Measurements from ENCODE around the gene CPNE4.

The CPNE4 gene

DNA sequence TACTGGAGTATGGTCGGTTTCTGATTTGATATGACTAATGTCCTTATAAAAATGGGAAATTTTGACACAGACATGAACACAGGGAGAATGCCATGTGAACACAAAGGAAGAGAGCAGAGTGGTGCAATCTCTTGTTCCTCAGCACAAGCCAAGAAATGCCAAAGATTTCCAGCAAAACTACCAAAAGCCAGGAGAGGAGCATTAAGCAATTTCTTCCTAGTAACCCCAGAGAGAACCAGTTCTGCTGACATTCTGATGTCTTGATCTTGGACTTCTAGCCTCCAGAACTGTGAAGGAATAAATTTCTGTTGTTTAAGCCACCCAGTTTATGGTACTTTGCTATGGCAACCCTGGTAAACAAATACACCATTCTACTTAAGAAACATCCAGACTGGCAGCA lies 304.2 kb downstream of the CPNE4 start:
- DNase-seq: no peak

DNA sequence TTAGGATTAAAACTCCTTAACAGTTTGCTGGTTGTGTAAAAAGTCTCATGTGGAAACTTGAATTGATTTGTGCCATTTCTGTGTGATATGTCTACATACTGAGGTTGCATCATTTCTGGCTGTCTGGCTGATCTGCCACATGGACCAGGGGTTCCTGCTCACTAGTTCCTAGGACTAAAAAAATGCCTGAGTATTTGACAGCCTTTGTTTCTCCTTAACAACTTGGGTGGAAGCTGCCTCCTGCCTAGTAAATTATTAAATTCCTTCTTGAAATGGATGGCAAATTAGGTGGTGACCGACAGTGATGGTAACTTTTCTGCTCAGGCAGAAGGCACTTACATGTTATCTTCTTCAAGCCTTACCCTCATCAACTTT lies 305.2 kb downstream of the CPNE4 start:
- DNase-seq: no peak

DNA sequence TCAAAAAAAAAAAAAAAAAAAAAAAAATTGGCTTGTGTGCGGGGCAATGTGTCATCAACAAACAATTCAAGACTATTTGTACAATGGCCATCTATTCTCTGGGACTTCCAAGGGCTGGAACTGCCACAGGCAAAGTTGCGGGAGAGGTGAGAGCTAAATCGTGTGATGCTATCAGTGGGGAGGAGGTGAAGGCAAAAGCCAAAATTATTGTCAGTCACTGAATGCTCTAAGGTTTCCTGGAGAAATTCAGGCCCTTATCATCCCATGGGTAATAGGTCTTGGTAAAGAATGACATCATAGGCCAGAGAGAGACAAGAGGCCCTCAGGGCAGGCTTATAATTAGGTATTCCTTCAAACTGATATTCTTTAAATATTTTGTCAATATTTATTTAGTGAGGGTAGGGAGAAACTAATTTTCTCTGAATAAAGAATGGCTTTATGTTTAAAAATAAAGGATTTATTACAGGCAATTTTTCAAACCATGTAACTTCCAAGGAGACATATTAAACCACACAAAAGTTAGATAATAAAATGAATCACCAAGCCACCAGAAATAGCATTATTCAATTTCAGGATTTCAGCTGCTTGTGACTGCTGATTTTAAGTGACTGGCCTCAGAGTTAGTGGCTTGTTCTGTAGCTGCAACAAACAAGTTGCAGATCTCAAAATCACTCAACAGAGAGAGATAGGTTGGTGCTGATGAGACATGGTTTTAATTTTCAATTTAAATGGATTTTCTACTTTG lies 305.7 kb downstream of the CPNE4 start:
- no peak for DNase-seq

DNA sequence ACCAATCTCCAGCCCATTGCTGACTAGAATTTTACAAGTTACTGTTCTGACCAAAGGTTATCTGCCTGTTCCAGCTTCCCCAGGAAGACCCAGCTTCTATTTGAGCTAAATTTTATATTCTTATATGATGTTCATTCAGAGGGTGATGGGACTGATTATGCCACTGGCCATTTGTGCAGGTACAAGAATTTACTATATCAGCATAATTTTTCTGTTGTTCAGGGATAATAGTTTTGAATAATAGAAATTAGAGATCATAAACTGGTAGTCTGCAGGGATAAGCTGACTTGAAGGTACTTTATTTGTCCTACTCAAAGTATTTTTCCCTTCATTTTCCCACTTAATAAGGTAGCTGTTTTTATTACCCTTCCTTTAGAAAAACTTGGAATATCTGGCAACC lies 309.4 kb downstream of the CPNE4 start:
- DNase-seq: no peak

DNA sequence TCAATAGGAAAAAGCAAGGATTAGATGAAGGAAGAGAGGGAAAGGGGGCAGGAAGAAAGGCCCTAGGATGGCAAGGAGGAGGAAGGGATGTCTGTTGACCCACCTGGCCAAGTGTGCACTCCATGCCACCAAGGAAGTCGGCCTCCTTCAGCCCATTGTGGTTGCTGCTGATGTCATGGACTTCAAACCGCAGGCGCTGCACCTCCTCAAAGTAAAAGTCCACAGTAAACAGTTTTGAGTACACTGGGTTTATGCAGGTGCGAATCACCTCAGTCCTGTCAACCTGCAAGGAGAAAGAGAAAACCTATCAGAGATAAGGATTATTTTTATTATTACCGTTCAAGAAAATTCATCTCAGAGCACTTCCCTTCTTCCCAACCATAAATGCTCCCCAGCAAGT lies 311.5 kb downstream of the CPNE4 start:
- no peak for DNase-seq

DNA sequence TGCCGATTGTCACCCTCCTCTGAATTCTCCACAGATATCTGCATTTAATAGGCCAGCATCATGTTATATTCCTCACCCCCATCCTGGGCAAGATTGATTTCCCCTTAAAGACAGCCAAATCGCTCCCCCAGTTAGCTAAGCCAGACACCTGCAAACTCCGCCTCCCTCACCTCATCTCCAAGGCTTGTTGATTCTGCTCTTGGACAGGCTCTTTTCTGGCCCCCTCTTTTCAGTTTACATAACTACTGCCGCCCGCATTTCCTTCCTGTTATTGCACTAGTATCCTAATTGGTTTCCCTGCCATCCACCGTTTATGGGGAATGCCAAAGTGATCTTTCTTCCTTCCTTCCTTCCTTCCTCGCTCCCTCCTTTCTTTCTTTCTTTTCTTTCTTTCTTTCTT lies 317.3 kb downstream of the CPNE4 start:
- no peak for DNase-seq

DNA sequence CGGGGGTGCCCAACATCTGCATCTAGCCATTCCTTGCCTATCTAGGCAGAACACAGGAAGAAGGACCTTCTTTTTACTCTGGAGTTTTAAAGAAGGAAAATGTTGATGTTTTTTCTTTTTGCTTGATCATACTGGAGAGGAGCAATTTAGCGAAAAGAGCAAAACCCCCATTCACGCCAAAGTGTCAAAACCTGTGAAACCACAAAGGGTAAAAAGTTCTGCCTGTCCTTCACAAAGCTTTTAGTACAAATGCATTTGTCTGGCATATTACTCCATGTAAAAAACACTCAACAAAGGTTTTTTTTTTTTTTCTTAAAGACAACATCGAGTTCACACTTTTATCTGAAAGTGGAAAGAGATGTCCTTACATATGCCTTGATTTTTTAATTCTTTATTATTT lies 317.9 kb downstream of the CPNE4 start:
- DNase-seq: no peak

DNA sequence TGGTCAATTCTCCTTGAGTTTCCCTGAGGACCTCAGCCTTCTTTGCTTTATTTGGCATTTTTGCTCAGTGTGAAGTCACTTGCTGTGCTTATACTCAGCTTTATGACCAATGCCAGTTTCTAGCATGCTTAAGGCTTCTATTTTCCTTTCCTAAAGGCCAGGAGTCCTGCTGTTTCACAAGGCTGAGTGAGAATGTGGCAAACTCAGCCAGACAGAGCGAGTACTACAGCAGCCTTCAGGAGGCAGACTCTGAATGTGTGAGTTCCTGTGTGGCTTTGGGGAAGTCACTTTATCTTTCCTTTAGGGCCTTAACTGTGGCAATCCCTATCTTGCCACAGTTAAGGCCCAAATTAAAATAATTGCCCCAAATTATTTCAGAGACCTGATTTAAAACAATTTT lies 318.8 kb downstream of the CPNE4 start:
- no peak for DNase-seq

DNA sequence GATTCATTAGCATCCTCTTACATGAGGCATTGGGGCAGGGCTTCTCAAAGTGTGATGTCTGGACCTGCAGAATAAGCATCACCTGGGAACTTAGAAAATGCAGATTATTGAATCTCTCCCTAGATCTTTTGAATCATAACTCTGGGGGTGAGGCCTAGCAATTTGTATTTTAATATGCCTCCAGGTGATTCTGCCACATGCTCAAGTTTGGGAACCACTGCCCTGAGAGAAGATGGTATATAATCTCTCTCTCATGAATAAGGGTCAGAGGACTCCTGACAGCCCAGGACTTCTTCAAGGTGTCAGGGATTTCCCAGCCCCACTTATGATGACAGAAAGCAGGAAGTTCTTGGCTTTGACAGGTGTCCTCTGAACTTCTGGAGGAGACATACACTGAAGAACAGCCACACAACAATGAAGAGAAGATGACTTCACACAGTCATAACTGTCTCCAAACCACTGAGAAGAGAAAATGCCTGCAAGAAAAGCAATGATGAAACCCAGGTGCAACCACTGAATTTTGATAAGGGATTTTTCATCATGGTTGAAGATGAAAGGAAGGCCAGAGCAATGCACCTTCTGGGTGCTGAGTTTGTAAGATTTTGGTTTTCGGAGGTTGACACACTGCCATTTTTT lies 320.1 kb downstream of the CPNE4 start:
- no peak for DNase-seq

DNA sequence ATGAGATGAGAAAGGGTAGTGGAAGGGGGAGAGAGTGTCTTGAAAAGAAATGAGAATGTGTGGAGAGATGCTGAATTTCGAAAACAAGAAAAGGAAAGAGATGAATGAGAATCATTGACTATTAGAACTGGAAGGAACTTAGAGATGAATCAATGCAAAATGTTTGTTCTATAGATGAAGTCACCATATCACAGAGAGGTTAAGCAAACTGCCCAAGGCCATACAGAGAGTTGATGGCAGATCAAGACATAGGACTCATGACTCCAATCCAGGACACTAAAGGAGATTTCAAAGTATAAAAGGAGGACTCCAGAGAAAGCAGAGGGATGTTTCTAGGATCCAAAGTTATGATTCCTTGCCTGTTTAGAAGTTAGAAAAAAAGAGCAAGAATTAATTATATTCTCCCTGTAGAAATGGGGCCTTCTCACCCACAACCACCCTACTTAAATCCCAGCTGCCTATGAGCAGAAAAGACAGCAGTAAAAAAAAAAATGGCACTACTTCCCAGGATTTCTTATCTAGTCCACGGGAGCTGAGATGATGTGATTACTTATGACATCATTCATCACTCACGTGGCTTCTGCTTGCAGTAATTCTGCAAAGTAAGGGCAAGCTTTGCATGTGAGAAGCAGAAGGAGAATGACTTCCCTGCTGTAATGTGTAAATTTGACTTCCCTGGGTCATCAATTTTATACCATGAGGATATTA lies 321.2 kb downstream of the CPNE4 start:
- no peak for DNase-seq

DNA sequence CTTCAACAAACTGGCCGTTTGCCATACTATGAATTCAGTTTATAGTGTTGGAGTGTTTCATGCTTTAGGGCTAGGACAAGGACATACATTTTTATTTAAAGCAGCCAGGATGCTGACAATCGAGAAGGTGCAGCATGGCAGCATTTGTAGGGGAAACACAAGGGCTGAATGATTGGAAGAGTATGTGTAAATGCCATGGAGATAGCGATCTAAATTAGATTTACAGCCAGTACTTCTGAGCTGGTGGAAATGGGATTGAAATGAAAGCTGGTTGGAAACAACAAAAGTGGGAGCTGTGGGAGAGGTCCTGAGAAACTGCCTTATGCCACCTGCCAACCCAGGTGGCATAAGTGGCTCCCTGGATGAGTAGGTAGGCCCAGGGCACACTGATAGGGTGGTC lies 322.2 kb downstream of the CPNE4 start:
- no peak for DNase-seq

DNA sequence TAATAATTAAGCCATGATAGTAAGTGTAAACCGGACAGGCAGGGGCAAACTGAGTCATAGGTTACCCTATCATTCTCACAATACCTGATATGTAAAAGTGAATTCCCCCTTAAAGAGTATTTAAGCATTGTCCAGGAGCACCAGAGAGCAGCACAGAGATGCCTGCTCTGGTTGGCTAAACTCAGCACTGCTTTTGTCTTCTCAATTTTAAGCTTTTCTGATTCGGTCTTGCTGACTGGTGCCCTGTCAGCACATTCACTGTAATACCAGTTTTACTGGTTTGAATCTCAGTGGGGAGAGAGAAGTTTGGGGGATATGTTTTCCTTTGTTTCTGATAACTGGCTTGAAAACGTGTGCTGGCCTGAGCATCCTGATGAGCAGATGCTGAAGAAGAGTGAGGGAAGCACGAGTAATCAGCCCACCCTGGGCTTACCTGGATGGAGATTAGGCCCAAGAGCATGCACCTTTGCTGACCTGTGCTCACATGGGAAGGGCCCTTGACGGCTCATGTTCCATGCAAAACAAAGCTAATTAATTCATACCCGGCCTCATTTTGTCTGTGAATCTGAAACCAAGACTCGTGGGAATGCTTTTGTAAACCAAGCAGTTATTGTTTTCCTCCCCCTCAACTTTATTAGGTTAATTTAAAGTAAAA lies 323.6 kb downstream of the CPNE4 start:
- DNase-seq: no peak

DNA sequence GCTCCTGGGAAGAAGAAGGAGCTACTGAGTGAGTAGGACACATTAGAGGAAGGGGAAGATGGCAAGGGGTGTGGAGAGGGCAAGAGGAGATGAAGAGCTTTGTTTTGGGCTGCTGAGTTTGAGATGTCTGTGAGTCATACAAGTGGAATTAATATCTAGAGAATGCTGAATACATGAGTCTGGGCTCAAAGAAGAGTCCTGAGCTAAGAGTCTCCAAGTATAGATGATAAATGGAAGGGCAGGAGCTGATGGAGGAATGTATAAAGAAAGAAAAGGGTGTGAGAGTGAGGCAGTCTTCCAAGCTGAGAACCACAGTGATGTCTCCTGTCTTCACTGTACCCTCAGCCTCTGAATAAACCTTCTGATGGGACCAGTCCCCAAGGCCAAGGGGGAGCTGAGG lies 326.6 kb downstream of the CPNE4 start:
- DNase-seq: no peak

DNA sequence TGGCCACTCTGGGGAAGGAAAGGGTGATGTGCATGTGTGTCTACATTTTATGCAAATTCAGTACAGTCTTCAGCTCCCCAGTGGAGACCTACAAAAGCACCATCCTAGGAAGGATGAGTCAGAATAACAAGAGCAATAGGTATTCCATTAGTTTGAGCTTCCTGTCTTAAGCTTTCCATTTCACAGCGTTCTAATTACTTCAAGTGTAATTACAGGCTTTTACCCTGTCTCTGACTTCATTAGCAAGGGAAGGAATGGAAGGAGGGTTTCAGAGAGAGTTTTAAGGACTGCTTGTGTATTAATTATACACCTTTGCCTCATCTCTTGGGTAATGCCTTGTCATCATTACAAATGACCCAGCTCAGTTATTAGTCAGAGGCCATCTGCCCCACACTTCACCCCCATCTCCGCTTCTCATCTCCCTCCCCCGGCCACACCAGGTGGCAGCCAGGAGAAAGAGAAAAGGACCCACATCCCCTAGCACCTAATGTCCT lies 329.2 kb downstream of the CPNE4 start:
- DNase-seq: no peak

DNA sequence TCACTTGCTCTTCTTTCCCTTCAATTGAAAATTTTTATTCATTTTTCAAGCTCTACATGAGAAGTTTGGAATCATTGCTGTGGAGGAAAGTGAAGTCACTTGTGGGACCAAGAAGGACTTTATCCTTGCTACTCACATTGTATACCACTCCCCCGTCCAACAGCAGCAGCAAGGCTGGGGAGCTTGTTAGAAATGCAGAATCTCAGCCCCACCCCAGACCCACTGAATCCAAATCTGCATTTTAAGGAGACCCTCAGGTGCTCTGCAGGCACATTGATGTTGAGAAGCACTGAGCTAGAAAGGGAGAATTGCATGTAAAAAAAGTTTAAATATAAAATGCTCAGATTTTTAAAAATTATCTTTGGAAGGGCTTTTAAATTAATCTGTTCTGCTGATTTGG lies 329.7 kb downstream of the CPNE4 start:
- DNase-seq: no peak

DNA sequence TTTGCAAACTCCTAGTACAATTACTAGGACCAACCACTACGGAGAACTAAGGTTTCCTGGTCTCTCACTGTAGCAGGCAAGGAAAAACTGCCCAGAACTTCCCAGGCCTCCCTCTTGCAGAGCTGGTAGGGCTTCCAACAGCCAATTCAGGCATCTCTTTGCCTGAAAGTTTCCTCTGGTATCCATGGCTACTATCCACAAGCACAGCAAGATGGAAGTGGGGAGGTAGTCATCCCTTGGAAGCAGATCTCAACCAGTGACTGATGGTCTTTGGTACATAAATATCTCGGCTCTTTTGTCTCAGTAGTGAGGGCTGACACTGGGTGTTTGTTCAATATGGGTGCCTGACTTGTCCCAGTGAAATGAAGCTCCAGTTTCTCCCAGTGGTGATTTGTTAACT lies 330.7 kb downstream of the CPNE4 start:
- no peak for DNase-seq

DNA sequence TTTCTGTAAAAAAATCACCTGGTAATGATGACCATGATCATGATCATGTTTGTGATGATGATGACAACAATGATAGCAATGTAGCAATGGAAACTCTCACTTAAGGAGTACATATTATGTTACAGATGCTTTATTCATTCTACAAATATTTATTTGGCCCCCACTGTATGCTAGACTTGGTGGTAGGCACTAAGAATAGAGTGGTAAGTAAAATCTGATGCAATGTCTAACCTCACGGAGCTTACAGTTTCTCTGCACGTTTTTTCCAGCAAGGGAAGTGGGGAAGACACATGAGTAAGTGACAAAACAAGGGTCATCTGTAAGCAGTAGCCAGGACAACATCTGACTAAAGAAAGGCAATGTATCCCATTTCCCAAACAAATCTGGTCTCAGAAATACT lies 332.7 kb downstream of the CPNE4 start:
- no peak for DNase-seq

DNA sequence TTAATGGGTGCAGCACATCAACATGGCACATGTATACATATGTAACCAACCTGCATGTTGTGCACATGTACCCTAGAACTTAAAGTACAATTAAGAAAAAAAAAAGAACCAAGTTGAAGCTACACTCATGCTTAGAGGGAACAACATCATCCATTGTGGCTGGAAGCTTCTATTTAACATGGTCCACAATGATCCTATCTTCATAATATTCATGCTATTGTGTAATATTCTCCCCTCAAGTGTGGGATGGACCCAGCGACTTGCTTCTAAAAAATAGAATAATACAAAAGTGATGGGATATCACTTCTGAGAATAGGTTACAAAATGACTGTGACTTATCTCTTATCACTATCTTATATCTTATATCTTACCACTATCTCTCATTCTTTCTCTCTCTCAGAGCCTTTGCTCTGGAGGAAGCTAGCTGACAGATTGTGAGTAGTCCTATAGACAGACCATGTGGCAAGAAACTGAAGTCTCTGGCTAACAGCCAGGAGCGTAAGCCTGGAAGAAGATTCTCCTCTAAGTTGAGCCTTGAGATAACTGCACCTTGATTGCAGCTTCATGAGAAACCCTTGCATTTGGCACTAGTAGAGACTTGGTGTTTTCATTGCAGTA lies 333.6 kb downstream of the CPNE4 start:
- DNase-seq: no peak

DNA sequence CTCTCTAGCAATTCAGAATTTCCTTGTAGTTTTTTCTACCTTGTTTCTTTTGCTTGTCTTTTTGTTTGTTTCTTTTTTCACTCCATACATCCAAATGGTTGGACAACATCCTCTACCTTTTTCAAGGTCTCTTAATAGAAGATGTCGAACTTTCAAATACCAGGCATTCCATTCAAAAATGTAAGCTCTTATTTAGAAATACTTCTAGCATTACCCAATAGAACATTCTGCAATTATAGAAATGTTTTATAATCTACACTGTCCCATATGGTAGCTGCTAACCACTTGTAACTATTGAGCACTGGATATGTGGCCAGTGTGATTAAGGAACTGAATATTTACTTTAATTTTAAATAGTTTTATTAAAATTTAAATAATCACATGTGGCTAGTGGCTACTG lies 335.8 kb downstream of the CPNE4 start:
- no peak for DNase-seq

DNA sequence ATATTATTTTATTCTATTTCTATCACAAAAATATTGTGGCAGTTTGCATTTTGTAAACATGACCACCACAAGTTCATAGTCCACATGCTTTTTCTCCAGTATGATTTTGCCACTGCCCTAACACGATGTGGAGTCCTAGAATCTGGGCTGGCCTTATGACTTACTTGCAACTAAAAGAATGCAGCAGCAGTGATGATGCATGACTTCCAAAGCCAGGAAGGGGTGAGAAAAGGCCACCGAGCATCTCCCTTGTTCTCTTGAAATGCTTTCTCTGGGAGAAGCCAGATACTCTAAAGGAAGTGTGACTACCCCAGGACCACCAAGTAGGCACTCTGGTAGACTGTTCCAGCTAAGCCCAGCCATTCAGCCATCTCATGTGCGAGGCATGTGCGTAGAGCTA lies 340.4 kb downstream of the CPNE4 start:
- no peak for DNase-seq

DNA sequence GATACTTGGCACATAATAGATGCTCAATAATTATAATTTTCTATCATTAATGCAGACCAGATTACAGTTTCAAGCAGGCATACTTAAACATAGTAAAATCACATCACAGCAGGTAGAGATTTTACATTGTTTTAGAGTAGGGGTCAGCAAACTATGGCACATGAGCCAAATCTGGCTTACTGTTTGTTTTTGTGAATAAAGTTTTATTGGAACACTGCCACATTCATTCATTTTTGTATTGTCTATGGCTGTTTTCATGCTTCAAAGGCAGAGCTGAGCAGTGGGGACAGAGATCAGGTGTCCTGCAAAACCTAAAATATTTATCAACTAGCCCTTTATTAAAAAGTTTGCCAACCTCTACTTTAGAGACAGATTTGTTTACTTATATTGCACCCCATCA lies 342.5 kb downstream of the CPNE4 start:
- no peak for DNase-seq

DNA sequence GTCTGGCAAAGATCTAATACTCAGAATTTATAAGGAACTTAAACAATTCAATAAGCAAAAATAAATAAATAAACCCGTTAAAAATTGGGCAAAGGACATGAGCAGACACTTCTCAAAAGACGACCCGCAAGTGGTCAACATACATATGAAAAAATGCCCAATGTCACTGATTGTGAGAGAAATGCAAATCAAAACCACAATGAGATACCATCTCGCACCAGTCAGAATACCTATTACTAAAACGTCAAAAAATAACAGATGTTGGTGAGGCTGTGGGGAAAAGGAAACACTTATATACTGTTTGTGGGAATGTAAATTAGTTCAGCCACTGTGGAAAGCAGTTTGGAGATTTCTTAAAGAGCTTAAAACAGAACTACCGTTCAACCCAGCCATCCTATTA lies 344.0 kb downstream of the CPNE4 start:
- no peak for DNase-seq

DNA sequence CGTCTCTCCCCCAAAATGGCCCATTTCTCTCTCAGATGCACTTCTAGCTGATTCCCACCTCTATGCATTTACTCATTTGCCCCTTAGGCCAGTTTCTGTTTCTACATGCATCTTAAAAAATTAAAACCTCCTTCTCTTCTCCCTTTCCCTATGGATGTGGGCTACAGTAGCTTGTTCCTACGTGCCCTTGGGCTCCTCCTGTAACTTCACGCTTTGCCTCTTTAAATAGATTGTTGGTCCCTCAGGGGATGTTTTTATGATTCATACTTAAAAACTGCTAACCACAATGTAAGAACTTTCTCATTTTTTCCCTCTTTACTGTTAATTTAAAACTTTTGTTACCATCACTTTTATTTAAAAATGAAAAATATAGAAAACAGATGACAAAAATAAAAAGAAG lies 346.4 kb downstream of the CPNE4 start:
- no peak for DNase-seq

All from femur (tissue), 1 donor.